HG03521 (cell line): ENCODE data around the gene PFKL.

ENCODE experiments used
- ATAC-seq: cut with Tn5 transposase; IDR thresholded peaks from one replicate; pipeline ENCODE4 v1.9.1; 2021; ENCODE audit warnings: mild to moderate bottlenecking, moderate library complexity; ENCODE audit not compliant: unreplicated experiment

Gene PFKL

DNA sequence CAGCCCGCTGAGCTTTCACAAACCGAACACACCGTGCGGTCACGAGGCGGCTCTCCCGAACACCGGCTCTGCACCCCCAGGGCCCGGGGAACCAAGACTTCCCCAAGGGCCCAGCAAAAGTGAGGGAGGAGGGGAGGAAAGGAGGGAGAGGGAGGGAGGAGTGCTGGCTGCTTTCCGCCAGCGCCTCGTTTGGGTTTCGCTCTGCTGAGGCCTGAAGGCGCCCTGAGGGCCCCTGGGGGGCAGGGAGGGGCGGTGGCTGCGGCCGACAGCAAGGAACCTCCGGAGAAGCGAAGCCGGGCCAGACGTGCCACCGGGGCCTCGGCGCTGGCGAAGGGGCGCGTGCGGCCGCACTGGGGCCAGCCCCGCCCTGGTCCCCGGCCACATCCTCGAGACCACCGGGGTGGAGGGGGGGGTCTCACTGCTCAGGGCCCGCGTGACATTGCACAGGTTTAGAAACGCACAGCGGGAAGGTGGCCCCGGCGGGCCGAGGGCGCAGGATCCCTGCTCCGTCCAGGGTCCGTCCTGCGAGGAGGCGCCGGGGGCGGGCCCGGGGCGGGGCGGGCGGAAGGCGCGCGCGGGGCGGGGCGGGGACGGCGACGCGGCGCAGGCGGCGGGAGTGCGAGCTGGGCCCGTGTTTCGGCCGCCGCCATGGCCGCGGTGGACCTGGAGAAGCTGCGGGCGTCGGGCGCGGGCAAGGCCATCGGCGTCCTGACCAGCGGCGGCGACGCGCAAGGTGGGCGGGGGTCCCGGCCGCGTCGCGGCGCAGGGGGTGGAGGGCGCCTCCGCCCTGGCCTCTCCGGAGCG is at the start of gene PFKL:
PFKL (plus strand) TSS at position 596 of the 804 bp plus-strand sequence; CDS start at position 649, 53 bp downstream.
- ATAC-seq = peak; percentile 54

DNA sequence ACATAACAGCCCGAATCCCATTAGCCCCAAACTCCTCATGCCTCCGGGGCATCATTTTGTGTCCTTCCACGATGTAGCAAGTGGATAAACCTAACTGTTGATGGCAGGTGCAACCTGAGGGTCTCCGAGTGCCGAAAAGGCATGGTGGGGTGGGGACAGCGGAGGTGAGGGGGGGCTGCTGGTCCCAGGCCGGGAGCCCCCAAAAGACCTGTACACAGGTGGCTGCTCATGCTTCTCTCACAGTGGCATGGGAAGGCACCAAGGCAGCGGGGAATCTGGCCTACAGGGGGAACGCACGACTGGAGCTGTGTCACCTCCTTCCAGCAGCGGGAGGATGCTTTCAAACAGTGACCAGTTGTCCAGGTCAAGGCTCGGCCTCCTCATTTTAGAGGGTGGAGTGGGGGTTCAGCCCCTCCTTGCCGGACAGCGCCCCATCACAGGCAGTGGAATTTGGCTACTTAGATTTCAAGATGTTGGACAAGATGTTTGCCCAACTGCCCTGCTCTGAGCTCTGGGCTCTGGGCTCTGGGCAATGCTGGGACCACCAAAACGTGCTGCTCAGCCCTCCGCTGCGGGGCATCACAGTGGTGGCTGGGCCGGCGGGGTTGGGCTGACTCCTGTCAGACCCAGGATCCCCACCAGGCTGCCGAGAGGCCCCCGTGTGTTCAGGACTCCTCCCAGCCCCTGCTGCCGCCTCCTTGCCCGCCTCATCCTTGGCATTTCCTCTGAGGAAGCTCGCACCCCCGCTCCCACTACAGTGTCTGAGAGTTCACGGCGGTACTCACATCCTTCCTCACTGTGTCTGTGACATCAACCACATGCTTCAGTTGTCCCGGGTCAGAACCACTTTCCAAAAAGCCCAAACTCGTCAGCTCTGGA is 45.8 kb upstream of the PFKL start:
- no peak for ATAC-seq

DNA sequence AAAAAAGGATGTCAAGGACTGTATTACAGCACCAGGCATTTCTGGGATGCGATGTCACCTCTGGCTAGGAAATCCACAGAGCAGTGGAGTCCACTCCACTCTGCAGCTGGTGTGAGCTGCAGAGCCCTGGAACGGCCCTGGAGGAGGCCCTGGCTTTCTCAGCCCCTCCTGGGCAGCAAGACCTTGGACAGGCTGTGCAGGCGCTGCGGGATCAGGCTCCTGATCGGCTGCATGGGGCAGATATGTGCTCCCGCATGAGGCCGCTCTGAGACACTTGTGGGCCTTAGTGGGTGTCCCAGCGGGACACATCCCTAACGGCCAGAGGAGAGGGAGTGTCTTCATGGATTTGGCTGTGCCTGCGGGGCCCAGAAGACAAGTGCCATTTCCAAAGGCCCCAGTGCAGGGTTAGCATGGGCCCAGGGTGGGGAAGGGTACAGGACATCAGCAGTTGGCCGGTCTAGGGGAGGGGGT is 44.3 kb upstream of the PFKL start:
- no peak for ATAC-seq

DNA sequence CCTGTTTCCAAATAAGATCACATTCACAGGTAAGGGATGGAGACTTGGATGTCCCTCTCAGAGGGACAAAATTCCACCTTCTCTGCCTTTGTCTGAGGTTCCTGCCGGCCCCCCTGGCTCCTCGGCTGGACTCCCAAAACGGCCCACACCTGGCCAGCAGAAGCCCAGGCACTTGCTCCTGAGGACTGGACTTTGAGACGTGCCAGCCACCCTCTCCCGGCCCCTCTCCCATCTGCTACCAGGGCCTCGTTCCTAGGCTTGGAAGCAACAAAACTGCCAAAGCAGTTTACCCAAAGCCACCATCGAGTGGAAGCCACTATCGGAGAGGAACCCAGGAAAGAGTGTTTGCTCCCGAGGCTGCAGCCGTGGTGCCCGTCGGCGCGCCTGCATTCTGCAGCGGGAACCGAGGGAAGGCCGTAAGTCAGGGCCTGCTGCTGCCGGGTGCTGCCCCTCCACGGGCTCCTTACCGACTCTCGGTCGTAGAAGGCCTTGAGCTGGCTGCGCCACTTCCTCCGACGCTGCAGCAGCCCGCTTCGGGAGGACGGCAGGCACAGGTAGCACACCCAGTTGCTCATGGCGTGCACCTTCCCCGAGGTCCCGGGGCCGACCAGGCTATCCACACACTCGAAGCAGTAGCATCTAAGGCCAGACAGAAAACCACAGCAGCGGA is 41.7 kb upstream of the PFKL start:
- no peak for ATAC-seq

DNA sequence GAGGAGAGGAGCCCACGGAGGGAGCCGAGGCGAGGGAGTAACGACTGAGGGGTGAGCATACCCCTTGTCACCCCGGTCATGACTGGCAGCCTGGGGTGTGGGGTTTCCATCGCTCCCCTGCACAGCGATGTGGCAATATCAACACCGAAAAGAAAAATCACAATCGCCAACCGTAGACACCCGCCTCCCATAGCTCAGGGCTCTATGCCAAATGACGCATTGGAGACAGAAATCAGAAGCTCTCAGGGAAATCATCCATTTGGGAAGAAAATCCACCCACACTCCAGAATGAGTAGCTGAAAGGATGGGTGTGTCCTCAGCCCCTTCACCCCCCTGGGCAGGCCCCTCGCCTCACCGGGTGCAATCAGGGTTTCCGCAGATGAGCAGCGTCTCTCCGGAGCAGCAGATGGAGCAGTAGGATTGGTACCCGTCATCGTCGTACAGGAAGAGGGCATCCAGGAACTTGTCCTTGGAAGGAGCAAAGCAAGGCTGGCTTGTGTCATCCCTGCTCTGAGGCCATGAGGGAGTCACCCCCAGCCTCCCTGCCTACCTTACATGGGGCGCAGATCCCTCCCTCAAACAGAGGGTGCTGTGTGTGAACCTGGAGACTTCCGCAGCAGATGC is 40.7 kb upstream of the PFKL start:
- no peak for ATAC-seq

DNA sequence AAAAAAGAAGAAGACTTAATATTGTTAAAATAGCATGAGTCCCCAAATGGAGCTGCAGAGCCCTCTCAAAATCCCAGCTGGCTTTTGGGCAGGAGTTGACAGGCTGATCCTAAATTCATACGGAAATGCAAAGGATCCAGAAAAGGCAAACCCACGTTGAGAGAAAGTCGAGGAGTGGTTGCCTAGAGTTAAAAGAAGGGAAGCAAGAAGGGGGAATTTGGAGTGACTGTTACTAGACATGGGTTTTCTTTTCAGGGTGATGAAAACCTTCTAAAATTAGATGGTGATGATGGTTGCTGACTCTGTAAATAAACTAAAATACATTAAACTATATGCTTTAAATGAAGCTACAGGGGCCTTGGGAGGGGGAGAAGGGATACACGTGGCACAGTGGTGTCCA is 39.8 kb upstream of the PFKL start:
- no peak for ATAC-seq

DNA sequence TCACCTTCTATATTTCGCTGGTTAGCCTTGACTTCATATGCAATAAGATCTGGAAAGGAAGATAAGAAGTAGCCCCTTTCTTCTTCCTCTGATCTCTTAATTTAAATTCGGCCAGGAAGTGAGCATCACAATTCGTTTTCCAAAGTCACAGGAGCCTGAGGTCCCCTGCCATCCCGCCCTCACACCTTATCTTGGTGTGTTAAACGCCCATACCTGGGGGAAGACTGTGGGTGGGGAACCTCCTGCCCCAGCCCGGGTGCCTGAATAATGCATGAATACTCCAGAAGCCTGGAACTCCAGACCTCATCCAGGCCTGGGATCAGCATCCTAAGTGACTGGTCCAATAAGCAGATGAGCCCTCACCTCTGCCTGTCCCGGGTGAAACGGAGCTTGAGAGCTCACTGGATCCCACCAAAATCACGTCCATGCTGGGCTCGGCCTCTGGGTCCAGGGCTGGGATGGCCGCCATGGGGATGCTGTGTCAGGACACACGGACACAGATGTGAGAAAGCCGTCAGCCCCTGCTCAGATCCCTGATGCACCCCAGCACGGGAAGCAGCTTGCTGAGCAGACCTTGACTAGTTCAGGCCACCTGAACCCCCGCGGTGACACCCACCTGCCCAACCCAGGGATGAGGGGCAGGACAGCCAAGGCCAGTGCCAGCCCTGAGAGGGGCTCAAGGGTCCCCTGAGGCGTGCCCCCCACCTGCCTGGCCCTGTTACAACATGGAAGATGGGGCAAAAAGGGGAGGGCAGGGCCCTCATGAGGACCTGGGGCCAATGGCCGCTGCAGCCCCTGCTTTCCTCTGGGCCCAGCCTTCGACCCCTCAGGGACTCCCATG is 38.8 kb upstream of the PFKL start:
- no peak for ATAC-seq

DNA sequence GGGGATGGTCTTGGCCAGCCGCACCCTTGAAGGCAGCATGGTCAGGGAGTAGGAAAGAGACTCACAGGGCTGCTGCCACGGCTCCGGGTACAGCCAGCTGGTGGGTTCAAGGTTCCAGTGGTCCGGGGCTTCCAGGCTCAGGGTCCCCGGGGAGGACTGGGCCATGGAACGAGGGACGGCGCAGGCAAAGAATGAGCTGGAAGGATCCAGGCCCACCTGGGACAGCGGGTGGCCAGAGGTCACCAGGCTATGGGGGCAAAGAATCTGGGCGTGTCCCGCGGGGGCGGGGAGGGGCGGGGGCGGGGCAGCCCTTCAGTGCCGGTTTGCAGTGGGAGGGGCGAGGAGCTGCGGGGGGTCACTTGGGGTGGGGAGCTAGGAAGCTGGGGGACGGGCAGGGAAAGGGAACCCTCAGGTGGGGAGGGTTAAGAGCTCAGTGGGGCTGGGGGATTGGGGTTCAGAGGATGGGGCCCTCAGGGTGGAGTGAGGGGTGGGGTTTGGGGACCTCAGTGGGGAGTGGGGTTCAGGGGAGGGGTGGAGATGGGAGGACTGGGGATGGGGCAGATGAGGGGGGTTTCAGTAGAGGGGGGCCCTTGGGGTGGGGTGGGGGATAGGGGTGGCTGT is 38.1 kb upstream of the PFKL start, which contains the start of gene DNMT3L:
DNMT3L (minus strand) TSS at position 223 of the 621 bp plus-strand sequence. CDS start 638 bp downstream, outside the sequence.
- no peak for ATAC-seq

DNA sequence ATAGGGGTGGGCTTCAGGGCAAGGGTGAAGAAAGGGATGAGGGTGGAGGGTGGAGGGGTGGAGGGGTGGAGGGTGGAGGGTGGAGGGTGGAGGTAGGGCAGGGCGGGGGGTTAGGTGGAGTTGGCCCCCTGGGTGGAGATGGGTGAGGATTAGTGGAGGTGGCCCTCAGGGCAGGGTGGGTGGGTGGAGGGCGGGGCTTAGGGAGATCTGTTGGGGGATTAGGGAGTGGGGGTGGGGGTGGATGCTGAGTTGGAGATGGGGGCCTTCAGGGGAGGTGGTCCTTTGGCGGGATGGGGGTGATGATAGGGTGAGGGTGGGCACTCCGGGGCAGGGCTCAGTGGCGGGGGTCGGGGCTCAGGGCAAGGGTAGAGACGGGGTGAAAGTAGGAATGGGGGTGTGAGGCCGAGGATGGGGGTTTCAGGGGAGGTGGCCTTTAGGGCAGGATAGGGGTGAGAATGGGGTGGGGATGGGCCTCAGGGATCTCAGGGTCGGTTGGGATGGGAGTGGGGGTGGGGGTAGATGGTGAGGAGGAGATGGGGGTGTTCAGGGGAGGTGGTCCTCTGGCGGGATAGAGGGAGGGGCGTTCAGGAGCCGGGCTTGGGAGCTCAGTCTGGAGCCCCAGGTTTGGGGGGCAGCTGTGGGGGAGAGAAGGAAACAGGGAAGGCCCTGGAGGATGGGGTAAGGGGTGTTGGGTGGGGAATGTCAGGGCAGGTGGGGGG is 37.4 kb upstream of the PFKL start:
- ATAC-seq = no peak

DNA sequence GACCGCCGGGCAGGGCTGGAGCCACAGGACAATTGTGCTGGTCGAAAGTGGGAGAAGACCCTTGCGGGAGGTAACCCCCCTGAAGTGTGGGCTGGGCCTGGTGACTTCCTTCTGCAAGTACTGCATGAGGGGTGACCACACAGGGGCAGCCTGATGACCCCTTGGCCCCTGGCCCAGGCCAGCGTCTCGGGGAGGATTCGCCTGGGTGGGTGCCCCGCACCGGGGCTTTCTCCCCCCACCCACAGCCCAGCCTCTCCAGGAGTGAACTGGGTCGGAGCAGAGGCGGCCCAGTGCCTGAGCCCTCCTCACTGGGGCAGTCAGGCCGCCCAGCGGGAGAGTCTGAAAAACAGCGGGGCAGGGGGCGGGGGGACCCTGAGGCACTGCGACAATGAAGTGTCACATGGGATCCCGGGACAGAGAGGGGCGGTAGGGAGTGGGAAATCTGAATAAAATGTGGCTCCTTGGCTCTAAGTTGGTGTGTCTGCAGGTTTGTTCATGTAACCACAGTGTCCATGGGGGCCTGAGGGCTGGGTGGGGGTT is 36.6 kb upstream of the PFKL start:
- ATAC-seq = no peak

DNA sequence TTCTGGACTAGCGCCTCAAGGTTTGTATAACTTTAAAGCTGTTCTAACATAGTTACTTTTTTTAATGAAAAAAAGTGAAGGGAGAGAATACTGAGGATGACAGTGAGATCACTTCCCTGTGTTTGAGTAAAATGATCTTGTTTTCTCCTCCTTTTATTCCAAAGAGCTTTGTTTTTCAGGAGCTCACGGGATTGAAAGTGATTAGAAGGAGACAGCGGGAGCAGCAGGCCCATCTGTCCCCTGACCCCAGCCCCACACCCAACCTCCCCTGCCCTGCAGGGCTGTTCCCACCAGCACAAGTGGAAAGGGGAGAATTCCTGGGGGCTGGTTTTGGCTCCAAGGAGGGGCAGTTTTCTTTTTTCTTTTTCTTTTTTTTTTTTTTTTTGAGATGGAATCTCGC is 36.1 kb upstream of the PFKL start:
- no peak for ATAC-seq

DNA sequence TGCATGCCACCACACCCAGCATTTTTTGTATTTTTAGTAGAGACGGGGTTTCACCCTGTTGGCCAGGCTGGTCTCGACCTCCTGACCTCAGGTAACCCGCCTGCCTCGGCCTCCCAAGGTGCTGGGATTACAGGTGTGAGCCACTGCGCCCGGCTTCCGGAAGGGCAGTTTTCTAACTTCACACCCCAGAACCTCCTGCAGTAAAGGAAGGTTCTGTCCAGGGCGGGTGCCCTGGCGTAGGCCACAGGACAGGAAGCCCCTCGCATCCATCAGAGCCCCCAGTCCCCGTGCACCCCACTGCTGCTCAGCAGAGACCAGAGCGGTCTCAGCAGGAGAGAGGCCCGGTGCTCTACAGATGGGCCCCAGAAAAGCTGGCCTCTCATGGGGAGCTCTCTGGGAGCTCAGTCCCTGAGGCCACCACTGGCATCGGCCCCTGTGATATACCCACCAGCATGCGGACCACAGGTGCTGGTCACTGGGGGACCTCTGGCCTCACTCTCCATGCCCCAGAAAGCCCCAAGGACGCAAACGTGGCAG is 34.1 kb upstream of the PFKL start:
- no peak for ATAC-seq

DNA sequence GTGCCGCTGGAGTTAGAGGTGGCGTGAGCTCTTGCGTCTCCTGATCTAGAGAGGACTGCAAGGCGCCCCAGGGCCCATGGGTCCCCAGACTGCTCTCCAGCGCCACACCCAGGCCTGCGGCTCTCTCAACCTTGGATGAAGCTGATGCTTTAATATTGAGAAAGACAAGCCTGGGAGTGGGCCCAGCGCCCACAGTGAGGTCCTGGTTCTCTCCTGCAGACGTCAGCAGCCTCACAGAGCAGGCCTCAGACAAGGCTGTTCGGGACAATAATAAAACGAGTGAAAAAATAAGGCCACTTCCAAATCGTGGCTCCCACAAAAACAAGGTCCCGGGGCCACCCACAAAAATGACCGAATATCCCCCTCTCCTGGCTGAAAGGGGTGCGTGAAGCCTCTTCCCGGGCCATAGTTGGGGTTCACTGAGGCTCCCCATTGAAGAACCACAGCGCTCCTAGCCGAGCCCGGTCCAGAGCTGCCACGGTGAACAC is 32.2 kb upstream of the PFKL start:
- ATAC-seq = no peak

DNA sequence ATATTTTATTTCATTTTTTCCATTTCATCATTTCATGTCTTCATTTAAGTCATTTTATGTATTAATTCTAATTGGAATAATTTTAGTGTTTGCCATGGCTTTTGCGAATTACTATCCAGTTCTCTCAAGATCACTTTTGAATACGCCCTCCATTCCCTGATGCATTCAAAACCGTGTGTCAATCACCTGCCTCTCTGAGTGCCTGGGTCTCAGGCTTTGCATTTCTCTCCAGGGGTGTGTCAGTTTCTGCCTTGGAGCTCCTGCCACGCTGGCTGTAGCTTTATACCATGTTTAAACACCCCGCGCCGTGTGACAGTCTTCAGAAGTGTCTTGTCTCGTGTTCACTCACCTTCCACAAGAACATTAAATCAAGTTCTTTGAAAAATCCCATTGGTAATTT is 30.8 kb upstream of the PFKL start:
- ATAC-seq = no peak

DNA sequence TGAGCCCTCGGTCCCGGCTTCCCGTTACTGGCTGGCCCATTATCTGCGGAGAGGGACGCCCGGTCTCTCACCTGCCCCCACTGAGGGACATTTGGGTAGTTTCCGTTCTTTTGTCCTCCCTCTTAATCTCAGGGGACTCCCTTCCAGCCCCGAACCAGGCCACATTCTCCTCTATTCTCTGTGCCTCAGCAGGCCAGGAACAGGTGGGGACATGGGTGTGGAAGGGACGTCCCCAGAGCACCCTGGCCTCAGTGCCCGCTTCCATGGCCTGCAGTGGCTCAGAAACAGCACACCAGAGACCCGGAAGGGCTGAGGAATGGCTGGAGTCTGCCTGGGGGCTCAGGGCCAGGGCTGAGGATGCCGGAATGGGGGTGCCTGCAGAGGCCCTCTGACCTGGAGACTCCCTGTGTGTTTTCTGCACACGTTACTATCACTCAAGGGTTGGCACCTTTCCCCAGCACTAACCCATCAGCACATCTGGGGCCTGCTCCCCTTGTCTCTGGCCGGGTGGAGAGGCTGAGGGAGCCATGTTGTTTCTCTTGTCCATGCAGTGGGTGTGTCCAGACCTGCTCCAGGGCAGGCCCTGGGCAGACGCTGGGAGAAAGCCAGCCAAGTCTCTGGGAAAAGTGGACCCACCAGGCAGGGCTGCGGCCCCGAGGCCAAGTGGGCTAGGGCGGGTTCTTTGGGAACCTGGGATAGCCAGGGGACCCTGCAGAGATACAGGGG is 28.1 kb upstream of the PFKL start:
- no peak for ATAC-seq

DNA sequence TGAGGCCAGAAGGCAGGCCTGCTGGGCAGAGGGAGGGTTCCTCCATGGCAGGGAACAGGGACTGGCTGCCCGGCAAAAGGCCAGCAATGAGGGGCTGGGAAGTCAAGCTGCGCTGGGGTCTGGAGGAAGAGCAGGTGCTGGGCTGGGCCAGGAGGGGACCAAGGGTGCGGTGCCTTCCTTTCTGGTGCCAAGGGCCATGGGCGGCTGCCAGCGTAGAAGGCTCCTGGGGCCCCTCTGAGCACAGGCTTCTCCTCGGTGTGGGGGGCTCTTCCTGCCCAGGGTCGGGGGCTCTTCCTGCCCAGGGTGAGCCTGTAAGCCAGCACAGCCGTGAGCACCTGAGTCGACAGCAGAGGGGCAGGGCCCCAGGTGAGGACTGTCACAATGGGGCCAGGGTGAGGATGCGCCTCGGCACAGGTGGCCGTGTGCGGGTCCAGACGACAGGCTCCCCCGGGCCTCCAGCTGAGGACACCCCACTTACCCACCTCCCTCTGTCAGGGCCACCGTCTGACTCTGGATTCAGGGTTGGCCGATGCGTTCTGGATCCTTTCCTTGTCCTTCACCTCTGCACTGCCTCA is 27.5 kb upstream of the PFKL start:
- ATAC-seq = no peak

DNA sequence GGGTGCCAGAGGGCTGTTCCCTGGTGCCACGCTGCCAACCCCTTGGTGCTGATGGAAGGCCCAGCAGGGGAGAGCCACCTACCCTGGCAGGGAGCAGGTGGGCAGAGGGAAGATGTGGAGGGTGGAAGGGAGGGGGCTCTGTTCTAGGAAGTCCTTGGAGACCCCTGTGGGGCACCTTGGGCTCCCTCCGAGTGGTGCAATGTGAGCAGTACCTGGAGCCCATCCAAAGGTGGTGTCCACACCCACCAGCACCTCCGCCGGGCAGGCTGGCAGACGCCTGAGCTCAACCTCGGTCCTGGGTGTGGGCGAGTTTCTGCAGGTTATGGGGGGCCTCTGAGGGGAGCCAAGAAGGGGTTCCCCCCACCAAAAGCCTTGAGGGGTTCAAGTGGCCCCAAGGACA is 26.8 kb upstream of the PFKL start:
- ATAC-seq = no peak
